Measurements from ENCODE around the gene FUZ. TPM values are rescaled to one million over a fixed set of nuclear protein-coding genes. Genes with fewer than 3 reads are reported as not detected.
A peak's percentile ranks its signal among the peaks of the same experiment; 100 is the strongest.

The FUZ gene
- total and polyA plus RNA-seq, 2 of the 4 experiments (the other 2 are of a cell fraction) = 12.1 to 14.3 TPM

DNA sequence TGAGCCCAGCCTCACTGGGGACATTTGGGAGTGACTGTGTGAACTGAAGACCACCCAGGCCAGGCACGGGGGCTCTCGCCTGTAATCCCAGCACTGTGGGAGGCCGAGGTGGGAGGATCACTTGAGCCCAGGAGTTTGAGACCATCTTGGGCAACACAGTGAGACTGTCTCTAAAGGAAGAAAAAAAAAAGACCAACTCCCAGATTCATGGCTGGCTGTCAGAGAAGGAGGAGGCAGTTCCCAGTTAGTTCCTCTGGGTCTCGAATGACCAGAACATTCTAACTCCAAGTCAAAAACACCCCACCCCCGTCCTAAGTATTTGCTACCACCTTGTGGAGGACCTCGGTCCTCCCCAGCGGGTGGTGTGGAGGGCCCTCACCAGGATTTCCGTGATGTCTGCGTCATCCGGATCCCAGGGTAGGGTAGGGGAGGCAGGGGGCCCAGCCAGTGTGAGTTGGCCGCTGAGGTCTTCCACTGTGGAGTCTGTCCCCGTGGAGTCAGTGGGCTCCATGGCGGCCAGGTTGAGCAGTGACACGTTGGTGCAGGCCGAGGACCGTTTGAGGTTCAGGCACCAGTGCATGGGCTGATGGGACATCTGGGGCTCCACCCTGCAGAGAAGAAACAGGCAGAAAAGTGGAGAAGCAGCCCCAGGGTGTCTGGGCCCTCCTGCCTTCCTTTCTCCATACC lies 51.3 kb downstream of the FUZ start:
- H2BK120ac ChIP-seq (ENCODE audit: low read depth, low read length) = no peak overlapping the region
- no peak overlapping the region for H3K14ac ChIP-seq (replicated peaks; ENCODE audit: low read depth, low read length)
- no peak overlapping the region for H3K9ac ChIP-seq (ENCODE audit: low read depth, low read length)
- no peak overlapping the region for H2AK5ac ChIP-seq (ENCODE audit: low read depth, low read length)
- H3K4me3 ChIP-seq (ENCODE audit: insufficient read depth, low read depth, low read length) = no peak overlapping the region
- peak overlapping the region; percentile 72 for H2AFZ ChIP-seq (replicated peaks; ENCODE audit: low read length, poor library complexity)
- no TSS peak for BruUV-seq (replicated peaks)
- no peak for ATAC-seq (ENCODE audit: low read depth)
- H2AK9ac ChIP-seq (replicated peaks; ENCODE audit: low read depth, low read length, poor library complexity) = no peak overlapping the region
- POLR2A ChIA-PET (ENCODE audit: unreplicated experiment) = no interaction called here
- no peak overlapping the region for H3K18ac ChIP-seq (ENCODE audit: low read depth, low read length)
- peaks cover 10% of the 10 kb centered on the region for H3K4me1 ChIP-seq (ENCODE audit: control insufficient read depth, insufficient read depth, low read length)
- dilution Hi-C loops (cut with HindIII; ENCODE audit: low sequenced_read_pairs, unreplicated experiment) = no loop called here
- peak; percentile 23; the same call in 1 of the 2 replicates for TF ChIP-seq SMC3 (IDR thresholded peaks at IDR 0.05; ENCODE audit: low read depth, low read length)
- TF ChIP-seq, protein P1, sequence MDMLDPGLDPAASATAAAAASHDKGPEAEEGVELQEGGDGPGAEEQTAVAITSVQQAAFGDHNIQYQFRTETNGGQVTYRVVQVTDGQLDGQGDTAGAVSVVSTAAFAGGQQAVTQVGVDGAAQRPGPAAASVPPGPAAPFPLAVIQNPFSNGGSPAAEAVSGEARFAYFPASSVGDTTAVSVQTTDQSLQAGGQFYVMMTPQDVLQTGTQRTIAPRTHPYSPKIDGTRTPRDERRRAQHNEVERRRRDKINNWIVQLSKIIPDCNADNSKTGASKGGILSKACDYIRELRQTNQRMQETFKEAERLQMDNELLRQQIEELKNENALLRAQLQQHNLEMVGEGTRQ (IDR thresholded peaks at IDR 0.05; ENCODE audit: low read depth, low read length) = no peak
- TF ChIP-seq, protein P2, sequence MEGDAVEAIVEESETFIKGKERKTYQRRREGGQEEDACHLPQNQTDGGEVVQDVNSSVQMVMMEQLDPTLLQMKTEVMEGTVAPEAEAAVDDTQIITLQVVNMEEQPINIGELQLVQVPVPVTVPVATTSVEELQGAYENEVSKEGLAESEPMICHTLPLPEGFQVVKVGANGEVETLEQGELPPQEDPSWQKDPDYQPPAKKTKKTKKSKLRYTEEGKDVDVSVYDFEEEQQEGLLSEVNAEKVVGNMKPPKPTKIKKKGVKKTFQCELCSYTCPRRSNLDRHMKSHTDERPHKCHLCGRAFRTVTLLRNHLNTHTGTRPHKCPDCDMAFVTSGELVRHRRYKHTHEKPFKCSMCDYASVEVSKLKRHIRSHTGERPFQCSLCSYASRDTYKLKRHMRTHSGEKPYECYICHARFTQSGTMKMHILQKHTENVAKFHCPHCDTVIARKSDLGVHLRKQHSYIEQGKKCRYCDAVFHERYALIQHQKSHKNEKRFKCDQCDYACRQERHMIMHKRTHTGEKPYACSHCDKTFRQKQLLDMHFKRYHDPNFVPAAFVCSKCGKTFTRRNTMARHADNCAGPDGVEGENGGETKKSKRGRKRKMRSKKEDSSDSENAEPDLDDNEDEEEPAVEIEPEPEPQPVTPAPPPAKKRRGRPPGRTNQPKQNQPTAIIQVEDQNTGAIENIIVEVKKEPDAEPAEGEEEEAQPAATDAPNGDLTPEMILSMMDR (conservative IDR thresholded peaks at IDR 0.05; ENCODE audit: low read depth, low read length) = peak; percentile 43
- peak; percentile 52 for TF ChIP-seq RAD21 (IDR thresholded peaks at IDR 0.05; ENCODE audit: low read length)
- in situ Hi-C loops (cut with MboI; ENCODE audit: low sequenced_read_pairs) = no loop called here
- no peak overlapping the region for H2BK5ac ChIP-seq (ENCODE audit: low read depth, low read length, poor library complexity, severe bottlenecking)
- no peak overlapping the region for H4K91ac ChIP-seq (ENCODE audit: insufficient read depth, low read depth, low read length)
- no peak overlapping the region for H3K56ac ChIP-seq (ENCODE audit: extremely low read depth, insufficient read depth, low read length)
- peak overlapping the region; percentile 21; the same call in 1 of the 2 replicates for H4K5ac ChIP-seq (ENCODE audit: low read depth, low read length)
- no peaks in the 10 kb centered on the region for H3K79me1 ChIP-seq (ENCODE audit: low read depth in 1 of 2, low read length in 2 of 2)
- no peaks in the 10 kb centered on the region for H3K36me3 ChIP-seq (ENCODE audit: control insufficient read depth, insufficient read depth, low read length)
- H3K23ac ChIP-seq (ENCODE audit: low read depth, low read length) = no peak overlapping the region
- no peaks in the 10 kb centered on the region for H4K20me1 ChIP-seq (ENCODE audit: insufficient read depth, low read length)
- intact Hi-C loops (cut with micrococcal nuclease) = no loop called here
- H2BK15ac ChIP-seq (ENCODE audit: low read depth, low read length) = no peak overlapping the region
- H4K8ac ChIP-seq (ENCODE audit: low read depth in 2 of 2, low read length in 2 of 2) = peak overlapping the region in 1 of 2 experiments; percentile 24; a peak in 2 of 4 replicates
- H3K9me3 ChIP-seq (ENCODE audit: control insufficient read depth, insufficient read depth, low read length) = no peaks in the 10 kb centered on the region
- no peak overlapping the region for H3K27ac ChIP-seq (ENCODE audit: insufficient read depth, low read length)
- WGBS, 2 experiments (ENCODE audit: extremely low coverage in 2 of 2, insufficient read length in 1 of 2) = 90% methylated on average over 9 of the region's 16 CpGs; no CpG with 5 or more reads in 1 of the 2 experiments
- H2BK20ac ChIP-seq (ENCODE audit: low read depth, low read length) = no peak overlapping the region
- H3K9me1 ChIP-seq (ENCODE audit: insufficient read depth, low read length) = 0 out of 2 replicates have a peak, but pooled peaks cover 3% of the 10 kb centered on the region
- H3K4ac ChIP-seq (ENCODE audit: low read depth, low read length) = no peak overlapping the region
- peak; percentile 56 for DNase-seq
- CTCF ChIA-PET = no interaction called here
- H3K27me3 ChIP-seq (ENCODE audit: control insufficient read depth, insufficient read depth, low read length) = no peaks in the 10 kb centered on the region
- no peak overlapping the region for H3K4me2 ChIP-seq (ENCODE audit: low read depth, low read length)

Data from IMR-90 (cell line).